HG02943 (cell line): Measurements from ENCODE around the gene HOXC10.

Experiments
- ATAC-seq: cut with Tn5 transposase; IDR thresholded peaks from one replicate; pipeline ENCODE4 v1.9.1; 2021; ENCODE audit warnings: mild to moderate bottlenecking, low read depth, moderate library complexity; ENCODE audit not compliant: unreplicated experiment

Gene HOXC10

GRCh38 chr12:54024581-54025305 is 39.8 kb downstream of the HOXC10 start:
- ATAC-seq, result no peak

- ATAC-seq, result no peak
Measured at GRCh38 chr12:54025499-54026405, 40.8 kb downstream of the HOXC10 start.

- ATAC-seq, result no peak
Measured at GRCh38 chr12:54026640-54027441, 41.9 kb downstream of the HOXC10 start.

GRCh38 chr12:54027442-54027786 is 42.5 kb downstream of the HOXC10 start:
- ATAC-seq, result no peak

- no peak for ATAC-seq
Measured at GRCh38 chr12:54028314-54029201, 43.6 kb downstream of the HOXC10 start, which contains the start of gene HOXC6. TSS of gene HOXC6 (plus strand) at chr12:54028440. CDS start at chr12:54028522, 82 bp downstream.

GRCh38 chr12:54029529-54030441 is 44.8 kb downstream of the HOXC10 start:
- no peak for ATAC-seq

- ATAC-seq, result no peak
Measured at GRCh38 chr12:54030442-54030801, 45.5 kb downstream of the HOXC10 start.

- ATAC-seq, result no peak
Measured at GRCh38 chr12:54030889-54031471, 46.0 kb downstream of the HOXC10 start.

GRCh38 chr12:54031480-54031879 is 46.5 kb downstream of the HOXC10 start:
- ATAC-seq, result no peak

GRCh38 chr12:54032086-54032619 is 47.2 kb downstream of the HOXC10 start:
- no peak for ATAC-seq

- ATAC-seq, result no peak
Measured at GRCh38 chr12:54032627-54033100, 47.7 kb downstream of the HOXC10 start, which contains the start of gene HOXC5. TSS of gene HOXC5 (plus strand) at chr12:54033050. CDS start at chr12:54033123, 73 bp downstream.

- ATAC-seq, result no peak
Measured at GRCh38 chr12:54033106-54033979, 48.4 kb downstream of the HOXC10 start.

- ATAC-seq, result no peak
Measured at GRCh38 chr12:54033980-54034784, 49.2 kb downstream of the HOXC10 start.

GRCh38 chr12:54034785-54035310 is 49.9 kb downstream of the HOXC10 start:
- no peak for ATAC-seq

- no peak for ATAC-seq
Measured at GRCh38 chr12:54035568-54036264, 50.8 kb downstream of the HOXC10 start.
